ENCODE measurements around the gene PPM1E.

DNA sequence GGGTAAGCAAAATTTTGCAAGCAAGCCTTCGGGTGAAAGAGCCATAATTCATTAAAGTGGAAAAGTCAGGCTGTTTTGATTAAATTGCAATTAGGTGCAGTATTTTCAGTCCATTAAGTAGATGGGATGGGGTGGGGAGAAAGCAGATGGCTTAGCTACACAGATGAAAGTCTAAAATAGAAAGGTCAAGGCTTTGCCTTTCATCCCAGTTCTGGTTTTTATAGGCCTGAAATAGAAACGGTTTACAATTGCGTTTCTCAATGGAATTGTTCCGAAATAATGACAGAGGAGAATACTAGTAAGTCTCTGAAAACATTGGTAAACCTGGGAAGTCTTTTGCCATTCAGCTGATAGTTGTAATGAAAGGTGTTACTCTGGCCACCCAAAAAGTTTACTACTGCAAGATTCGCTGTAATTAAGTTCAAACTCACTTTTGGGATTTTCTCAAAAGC lies 1.5 kb downstream of the PPM1E start:
- TF ChIP-seq POLR2A (IDR thresholded peaks at IDR 0.05), result no peak
- TF ChIP-seq CTCF (IDR thresholded peaks at IDR 0.05), result no peak
- TF ChIP-seq POLR2AphosphoS5 (IDR thresholded peaks at IDR 0.05), result no peak

Measured in transverse colon (tissue), 4 donors.